ENCODE measurements around the gene LRCH4. TPM values are rescaled to one million over a fixed set of nuclear protein-coding genes. Genes with fewer than 3 reads are reported as not detected.
A peak's percentile ranks its signal among the peaks of the same experiment; 100 is the strongest.

The LRCH4 gene
- total and polyA plus RNA-seq, 2 of the 13 experiments (the other 11 are each of a cell fraction or from before 2014, with no cell fraction given): 7.0 to 9.3 TPM

DNA sequence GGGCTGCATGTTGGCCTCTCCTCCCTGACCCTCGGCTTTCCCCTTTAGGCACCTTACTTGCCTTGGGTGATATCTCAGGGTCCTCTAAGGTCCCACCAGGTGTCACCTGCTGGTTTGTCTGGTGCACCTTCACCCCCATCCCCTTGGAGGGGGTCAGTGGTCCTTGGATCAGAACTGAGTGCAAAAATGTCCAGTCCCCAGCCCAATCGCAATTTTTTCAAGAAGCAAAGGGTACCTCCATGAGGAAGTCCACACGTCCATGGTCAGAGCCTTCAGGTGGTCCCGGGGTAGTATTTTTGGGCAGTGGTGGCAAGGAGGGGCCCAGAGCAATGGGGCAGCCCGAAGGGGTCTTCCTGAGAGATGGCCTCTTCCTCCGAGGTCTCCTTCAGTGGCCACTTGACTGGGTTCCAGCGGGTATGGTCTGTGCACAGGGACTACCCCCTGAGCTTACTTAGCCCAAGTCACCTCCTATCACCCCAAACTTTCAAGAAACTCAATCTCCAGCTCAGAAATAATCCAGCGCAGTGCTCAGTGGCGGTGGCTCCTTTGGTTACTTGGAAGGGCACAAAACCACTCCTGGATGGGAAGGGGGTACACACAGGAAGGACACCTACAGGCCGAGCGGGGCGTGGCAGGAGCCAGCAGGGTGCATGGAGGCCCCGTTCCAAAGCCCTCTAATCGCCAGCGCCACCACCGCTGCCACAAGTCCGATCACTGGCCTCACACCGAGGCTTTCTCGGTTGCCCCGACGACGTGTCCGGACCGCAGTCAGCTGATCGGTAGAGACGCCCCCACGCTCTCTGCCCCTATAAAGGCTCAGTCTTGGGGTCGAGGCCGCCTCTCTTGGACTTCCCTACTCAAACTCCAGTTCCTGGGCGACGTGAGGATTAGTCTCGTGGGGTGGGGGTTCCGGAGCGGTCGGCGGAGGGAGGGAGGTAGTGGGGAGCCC is 16.8 kb downstream of the LRCH4 start (continued):
- TF ChIP-seq, protein P1, sequence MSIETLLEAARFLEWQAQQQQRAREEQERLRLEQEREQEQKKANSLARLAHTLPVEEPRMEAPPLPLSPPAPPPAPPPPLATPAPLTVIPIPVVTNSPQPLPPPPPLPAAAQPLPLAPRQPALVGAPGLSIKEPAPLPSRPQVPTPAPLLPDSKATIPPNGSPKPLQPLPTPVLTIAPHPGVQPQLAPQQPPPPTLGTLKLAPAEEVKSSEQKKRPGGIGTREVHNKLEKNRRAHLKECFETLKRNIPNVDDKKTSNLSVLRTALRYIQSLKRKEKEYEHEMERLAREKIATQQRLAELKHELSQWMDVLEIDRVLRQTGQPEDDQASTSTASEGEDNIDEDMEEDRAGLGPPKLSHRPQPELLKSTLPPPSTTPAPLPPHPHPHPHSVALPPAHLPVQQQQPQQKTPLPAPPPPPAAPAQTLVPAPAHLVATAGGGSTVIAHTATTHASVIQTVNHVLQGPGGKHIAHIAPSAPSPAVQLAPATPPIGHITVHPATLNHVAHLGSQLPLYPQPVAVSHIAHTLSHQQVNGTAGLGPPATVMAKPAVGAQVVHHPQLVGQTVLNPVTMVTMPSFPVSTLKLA (IDR thresholded peaks at IDR 0.05): no peak
- TF ChIP-seq NRL (CRISPR knock-in tag; IDR thresholded peaks at IDR 0.05; ENCODE audit: borderline replicate concordance): peak; percentile 81
- no peak; the same call in 1 of the 2 replicates for TF ChIP-seq ZNF121 (CRISPR knock-in tag; IDR thresholded peaks at IDR 0.05)
- TF ChIP-seq GATA4 (IDR thresholded peaks at IDR 0.05; ENCODE audit: borderline replicate concordance, low read depth): no peak
- no peak for TF ChIP-seq ZNF543 (CRISPR knock-in tag; IDR thresholded peaks at IDR 0.05)
- TF ChIP-seq, protein P2, sequence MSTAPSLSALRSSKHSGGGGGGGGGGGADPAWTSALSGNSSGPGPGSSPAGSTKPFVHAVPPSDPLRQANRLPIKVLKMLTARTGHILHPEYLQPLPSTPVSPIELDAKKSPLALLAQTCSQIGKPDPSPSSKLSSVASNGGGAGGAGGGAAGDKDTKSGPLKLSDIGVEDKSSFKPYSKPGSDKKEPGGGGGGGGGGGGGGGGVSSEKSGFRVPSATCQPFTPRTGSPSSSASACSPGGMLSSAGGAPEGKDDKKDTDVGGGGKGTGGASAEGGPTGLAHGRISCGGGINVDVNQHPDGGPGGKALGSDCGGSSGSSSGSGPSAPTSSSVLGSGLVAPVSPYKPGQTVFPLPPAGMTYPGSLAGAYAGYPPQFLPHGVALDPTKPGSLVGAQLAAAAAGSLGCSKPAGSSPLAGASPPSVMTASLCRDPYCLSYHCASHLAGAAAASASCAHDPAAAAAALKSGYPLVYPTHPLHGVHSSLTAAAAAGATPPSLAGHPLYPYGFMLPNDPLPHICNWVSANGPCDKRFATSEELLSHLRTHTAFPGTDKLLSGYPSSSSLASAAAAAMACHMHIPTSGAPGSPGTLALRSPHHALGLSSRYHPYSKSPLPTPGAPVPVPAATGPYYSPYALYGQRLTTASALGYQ (CRISPR knock-in tag; IDR thresholded peaks at IDR 0.05): peak; percentile 35; the same call in 1 of the 2 replicates
- peak; percentile 94 for TF ChIP-seq MEF2D (CRISPR knock-in tag; IDR thresholded peaks at IDR 0.05)
- no peak for TF ChIP-seq PHF5A (CRISPR knock-in tag; IDR thresholded peaks at IDR 0.05; ENCODE audit: low read depth, unreplicated experiment)
- TF ChIP-seq, protein P3, sequence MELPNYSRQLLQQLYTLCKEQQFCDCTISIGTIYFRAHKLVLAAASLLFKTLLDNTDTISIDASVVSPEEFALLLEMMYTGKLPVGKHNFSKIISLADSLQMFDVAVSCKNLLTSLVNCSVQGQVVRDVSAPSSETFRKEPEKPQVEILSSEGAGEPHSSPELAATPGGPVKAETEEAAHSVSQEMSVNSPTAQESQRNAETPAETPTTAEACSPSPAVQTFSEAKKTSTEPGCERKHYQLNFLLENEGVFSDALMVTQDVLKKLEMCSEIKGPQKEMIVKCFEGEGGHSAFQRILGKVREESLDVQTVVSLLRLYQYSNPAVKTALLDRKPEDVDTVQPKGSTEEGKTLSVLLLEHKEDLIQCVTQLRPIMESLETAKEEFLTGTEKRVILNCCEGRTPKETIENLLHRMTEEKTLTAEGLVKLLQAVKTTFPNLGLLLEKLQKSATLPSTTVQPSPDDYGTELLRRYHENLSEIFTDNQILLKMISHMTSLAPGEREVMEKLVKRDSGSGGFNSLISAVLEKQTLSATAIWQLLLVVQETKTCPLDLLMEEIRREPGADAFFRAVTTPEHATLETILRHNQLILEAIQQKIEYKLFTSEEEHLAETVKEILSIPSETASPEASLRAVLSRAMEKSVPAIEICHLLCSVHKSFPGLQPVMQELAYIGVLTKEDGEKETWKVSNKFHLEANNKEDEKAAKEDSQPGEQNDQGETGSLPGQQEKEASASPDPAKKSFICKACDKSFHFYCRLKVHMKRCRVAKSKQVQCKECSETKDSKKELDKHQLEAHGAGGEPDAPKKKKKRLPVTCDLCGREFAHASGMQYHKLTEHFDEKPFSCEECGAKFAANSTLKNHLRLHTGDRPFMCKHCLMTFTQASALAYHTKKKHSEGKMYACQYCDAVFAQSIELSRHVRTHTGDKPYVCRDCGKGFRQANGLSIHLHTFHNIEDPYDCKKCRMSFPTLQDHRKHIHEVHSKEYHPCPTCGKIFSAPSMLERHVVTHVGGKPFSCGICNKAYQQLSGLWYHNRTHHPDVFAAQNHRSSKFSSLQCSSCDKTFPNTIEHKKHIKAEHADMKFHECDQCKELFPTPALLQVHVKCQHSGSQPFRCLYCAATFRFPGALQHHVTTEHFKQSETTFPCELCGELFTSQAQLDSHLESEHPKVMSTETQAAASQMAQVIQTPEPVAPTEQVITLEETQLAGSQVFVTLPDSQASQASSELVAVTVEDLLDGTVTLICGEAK (IDR thresholded peaks at IDR 0.05): no peak
- TF ChIP-seq, protein P3 (CRISPR knock-in tag; IDR thresholded peaks at IDR 0.05): no peak
- TF ChIP-seq POLR2AphosphoS5 (IDR thresholded peaks at IDR 0.05; ENCODE audit: low read depth, low read length): peak; percentile 92
- TF ChIP-seq ZNF350 (CRISPR knock-in tag; IDR thresholded peaks at IDR 0.05; ENCODE audit: borderline replicate concordance, low read depth): peak; percentile 31; the same call in 1 of the 2 replicates
- no peak for TF ChIP-seq RARG (CRISPR knock-in tag; IDR thresholded peaks at IDR 0.05; ENCODE audit: low read depth)
- TF ChIP-seq DNMT1 (CRISPR knock-in tag; IDR thresholded peaks at IDR 0.05): no peak; the same call in 1 of the 2 replicates
- no peak for TF ChIP-seq ELF4 (CRISPR knock-in tag; IDR thresholded peaks at IDR 0.05; ENCODE audit: borderline replicate concordance)
- no peak; the same call in 1 of the 2 replicates for TF ChIP-seq BHLHE40 (IDR thresholded peaks at IDR 0.05; ENCODE audit: low read length)

Data from HepG2 (cell line).